Esophagus muscularis mucosa (tissue), 3 donors: ENCODE data around the gene SGTA.
A peak's percentile ranks its signal among the peaks of the same experiment; 100 is the strongest.

Experiments
- POLR2A ChIP-seq: fragments of 450-650 bp; IDR thresholded peaks from one replicate; pipeline ENCODE4 v1.6.1; 2017; ENCODE audit warnings: antibody characterized with exemption, moderate library complexity, mild to moderate bottlenecking, low read depth
- TF ChIP-seq, protein P1 (sequence below), 3 experiments: fragments of 200-600 bp in 2 of 3; fragments of 450-650 bp in 1 of 3; sonication (generic) in 2 of 3; IDR thresholded peaks; one replicate each; pipeline ENCODE4 v1.5.1; 2017 to 2019; ENCODE audit warnings: antibody characterized with exemption in 3 of 3, mild to moderate bottlenecking in 2 of 3, moderate library complexity in 1 of 3

GRCh38 chr19:2785244-2785997 lies 2.3 kb upstream of the SGTA start, which contains the start of gene THOP1:
- TF ChIP-seq, protein P1, sequence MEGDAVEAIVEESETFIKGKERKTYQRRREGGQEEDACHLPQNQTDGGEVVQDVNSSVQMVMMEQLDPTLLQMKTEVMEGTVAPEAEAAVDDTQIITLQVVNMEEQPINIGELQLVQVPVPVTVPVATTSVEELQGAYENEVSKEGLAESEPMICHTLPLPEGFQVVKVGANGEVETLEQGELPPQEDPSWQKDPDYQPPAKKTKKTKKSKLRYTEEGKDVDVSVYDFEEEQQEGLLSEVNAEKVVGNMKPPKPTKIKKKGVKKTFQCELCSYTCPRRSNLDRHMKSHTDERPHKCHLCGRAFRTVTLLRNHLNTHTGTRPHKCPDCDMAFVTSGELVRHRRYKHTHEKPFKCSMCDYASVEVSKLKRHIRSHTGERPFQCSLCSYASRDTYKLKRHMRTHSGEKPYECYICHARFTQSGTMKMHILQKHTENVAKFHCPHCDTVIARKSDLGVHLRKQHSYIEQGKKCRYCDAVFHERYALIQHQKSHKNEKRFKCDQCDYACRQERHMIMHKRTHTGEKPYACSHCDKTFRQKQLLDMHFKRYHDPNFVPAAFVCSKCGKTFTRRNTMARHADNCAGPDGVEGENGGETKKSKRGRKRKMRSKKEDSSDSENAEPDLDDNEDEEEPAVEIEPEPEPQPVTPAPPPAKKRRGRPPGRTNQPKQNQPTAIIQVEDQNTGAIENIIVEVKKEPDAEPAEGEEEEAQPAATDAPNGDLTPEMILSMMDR (IDR thresholded peaks at IDR 0.05): peak in 1 of 3 experiments; percentile 38
- TF ChIP-seq POLR2A: peak; percentile 37
